ENCODE results near the gene GAS2L2. TPM values are rescaled to one million over a fixed set of nuclear protein-coding genes. Genes with fewer than 3 reads are reported as not detected.

GAS2L2 gene
- total and polyA plus RNA-seq, 2 experiments from 2014 or later: 0.06 TPM; not detected in 1

- TF ChIP-seq NANOG (IDR thresholded peaks at IDR 0.05; ENCODE audit: borderline replicate concordance) (no peak), ZNF462 (CRISPR knock-in tag; IDR thresholded peaks at IDR 0.05) (no peak), CREB1 (CRISPR knock-in tag; IDR thresholded peaks at IDR 0.05; ENCODE audit: low read depth) (no peak), JUNB (IDR thresholded peaks at IDR 0.05; ENCODE audit: unreplicated experiment) (no peak)
- TF ChIP-seq, protein P1, sequence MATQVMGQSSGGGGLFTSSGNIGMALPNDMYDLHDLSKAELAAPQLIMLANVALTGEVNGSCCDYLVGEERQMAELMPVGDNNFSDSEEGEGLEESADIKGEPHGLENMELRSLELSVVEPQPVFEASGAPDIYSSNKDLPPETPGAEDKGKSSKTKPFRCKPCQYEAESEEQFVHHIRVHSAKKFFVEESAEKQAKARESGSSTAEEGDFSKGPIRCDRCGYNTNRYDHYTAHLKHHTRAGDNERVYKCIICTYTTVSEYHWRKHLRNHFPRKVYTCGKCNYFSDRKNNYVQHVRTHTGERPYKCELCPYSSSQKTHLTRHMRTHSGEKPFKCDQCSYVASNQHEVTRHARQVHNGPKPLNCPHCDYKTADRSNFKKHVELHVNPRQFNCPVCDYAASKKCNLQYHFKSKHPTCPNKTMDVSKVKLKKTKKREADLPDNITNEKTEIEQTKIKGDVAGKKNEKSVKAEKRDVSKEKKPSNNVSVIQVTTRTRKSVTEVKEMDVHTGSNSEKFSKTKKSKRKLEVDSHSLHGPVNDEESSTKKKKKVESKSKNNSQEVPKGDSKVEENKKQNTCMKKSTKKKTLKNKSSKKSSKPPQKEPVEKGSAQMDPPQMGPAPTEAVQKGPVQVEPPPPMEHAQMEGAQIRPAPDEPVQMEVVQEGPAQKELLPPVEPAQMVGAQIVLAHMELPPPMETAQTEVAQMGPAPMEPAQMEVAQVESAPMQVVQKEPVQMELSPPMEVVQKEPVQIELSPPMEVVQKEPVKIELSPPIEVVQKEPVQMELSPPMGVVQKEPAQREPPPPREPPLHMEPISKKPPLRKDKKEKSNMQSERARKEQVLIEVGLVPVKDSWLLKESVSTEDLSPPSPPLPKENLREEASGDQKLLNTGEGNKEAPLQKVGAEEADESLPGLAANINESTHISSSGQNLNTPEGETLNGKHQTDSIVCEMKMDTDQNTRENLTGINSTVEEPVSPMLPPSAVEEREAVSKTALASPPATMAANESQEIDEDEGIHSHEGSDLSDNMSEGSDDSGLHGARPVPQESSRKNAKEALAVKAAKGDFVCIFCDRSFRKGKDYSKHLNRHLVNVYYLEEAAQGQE (IDR thresholded peaks at IDR 0.05; ENCODE audit: unreplicated experiment): no peak
- peaks cover 13% of the 10 kb centered on the region for H3K4me1 ChIP-seq (ENCODE audit: insufficient read depth)
- no peak overlapping the region for H3K27ac Mint-ChIP-seq
- no peak overlapping the region for H3K4me3 Mint-ChIP-seq
- no peaks in the 10 kb centered on the region for H3K36me3 Mint-ChIP-seq (ENCODE audit: low read depth)
- H3K79me2 ChIP-seq (replicated peaks; ENCODE audit: insufficient read depth): no peaks in the 10 kb centered on the region
- peaks cover 2% of the 10 kb centered on the region for H3K27me3 Mint-ChIP-seq (ENCODE audit: insufficient read depth, low read depth, poor library complexity)
- no peak overlapping the region for H3K4me2 ChIP-seq
- no peaks in the 10 kb centered on the region for H3K9me3 Mint-ChIP-seq
- no peaks in the 10 kb centered on the region for H4K20me1 ChIP-seq (replicated peaks; ENCODE audit: insufficient read depth)
- peaks cover 34% of the 10 kb centered on the region for H3K4me1 Mint-ChIP-seq
- no peak overlapping the region for H3K4me3 ChIP-seq
- H3K36me3 ChIP-seq (ENCODE audit: insufficient read depth): no peaks in the 10 kb centered on the region
- ATAC-seq (no peak), DNase-seq (ENCODE audit: low spot score) (no peak)
- H3K9me2 ChIP-seq (ENCODE audit: insufficient read depth): no peaks in the 10 kb centered on the region
- H3F3A ChIP-seq (replicated peaks; ENCODE audit: low read depth): no peaks in the 10 kb centered on the region
- no peak overlapping the region for H3K27ac ChIP-seq (ENCODE audit: low read depth)
- H3K27me3 ChIP-seq (ENCODE audit: insufficient read depth): no peaks in the 10 kb centered on the region
- peak overlapping the region; percentile 97 for H2AFZ ChIP-seq
Observed at GRCh38 chr17:35773129-35773528, 20.1 kb upstream of the GAS2L2 start.

Measured in GM23338 (cell line).